Breast epithelium (tissue), 4 donors: ENCODE results near the gene WWTR1. TPM values are rescaled to one million over a fixed set of nuclear protein-coding genes. Genes with fewer than 3 reads are reported as not detected.

Experiments used
- DNase-seq, 2 donors: peaks; one replicate each; pipeline ENCODE4 v3.0.0-alpha.2; 2019; ENCODE audit warnings: low spot score in 2 of 2
- H3K27ac ChIP-seq, 2 donors: fragments of 200-600 bp; sonication (generic) in 1 of 2; one replicate each; pipeline ENCODE4 v1.5.1; 2016 to 2019; ENCODE audit warnings: mild to moderate bottlenecking in 1 of 2
- H3K27me3 ChIP-seq, 2 donors: fragments of 200-600 bp; sonication (generic) in 1 of 2; one replicate each; pipeline versions ENCODE4 v1.5.1 to v1.6.0; 2017 to 2019; ENCODE audit warnings: control low read depth in 1 of 2, mild to moderate bottlenecking in 1 of 2
- H3K36me3 ChIP-seq: fragments of 200-600 bp; one replicate; pipeline ENCODE4 v1.5.1; 2019
- H3K4me1 ChIP-seq, 2 donors: fragments of 200-600 bp; sonication (generic); one replicate each; pipeline ENCODE4 v1.5.1; 2016 to 2019; ENCODE audit warnings: control low read depth in 1 of 2
- H3K4me3 ChIP-seq, 3 donors: fragments of 200-600 bp; sonication (generic); 1 replicate in 2 of 3; 2 replicates in 1 of 3; pipeline ENCODE4 v1.5.1; 2016 to 2019; ENCODE audit warnings: mild to moderate bottlenecking in 3 of 3, moderate library complexity in 2 of 3
- H3K9me3 ChIP-seq, 2 donors: fragments of 200-600 bp; sonication (generic) in 1 of 2; one replicate each; pipeline ENCODE4 v1.5.1; 2016 to 2019; ENCODE audit warnings: control low read depth in 1 of 2
- POLR2A ChIP-seq: fragments of 450-650 bp; IDR thresholded peaks from one replicate; pipeline ENCODE4 v1.6.1; 2016; ENCODE audit warnings: antibody characterized with exemption, mild to moderate bottlenecking, moderate library complexity
- POLR2AphosphoS5 ChIP-seq, 3 donors: sonication (generic); formaldehyde crosslinking; IDR thresholded peaks; one replicate each; pipeline ENCODE4 v1.6.1; 2017; ENCODE audit warnings: antibody characterized with exemption in 3 of 3
- intact Hi-C: fragments of 100-400 bp; cut with DNase I; formaldehyde crosslinking; loops from one replicate; pipeline ENCODE4 v1.15.1; 2023; ENCODE audit warnings: low total_unique reads
- total RNA-seq, 3 donors: library from RNA; depleted of rRNA; stranded (reverse); fragments of >200 nt; gene quantifications; one replicate each; pipeline ENCODE4 v1.1.0, GENCODE V29; 2016
- TF ChIP-seq, protein P1 (sequence below), 3 donors: fragments of 450-650 bp; IDR thresholded peaks; one replicate each; pipeline ENCODE4 v1.5.1; 2016 to 2017; ENCODE audit warnings: antibody characterized with exemption in 3 of 3, mild to moderate bottlenecking in 3 of 3, moderate library complexity in 3 of 3

Gene WWTR1
- total RNA-seq, 3 donors from 2014 or later = 53.6 to 98.2 (median 91.4) TPM

DNA sequence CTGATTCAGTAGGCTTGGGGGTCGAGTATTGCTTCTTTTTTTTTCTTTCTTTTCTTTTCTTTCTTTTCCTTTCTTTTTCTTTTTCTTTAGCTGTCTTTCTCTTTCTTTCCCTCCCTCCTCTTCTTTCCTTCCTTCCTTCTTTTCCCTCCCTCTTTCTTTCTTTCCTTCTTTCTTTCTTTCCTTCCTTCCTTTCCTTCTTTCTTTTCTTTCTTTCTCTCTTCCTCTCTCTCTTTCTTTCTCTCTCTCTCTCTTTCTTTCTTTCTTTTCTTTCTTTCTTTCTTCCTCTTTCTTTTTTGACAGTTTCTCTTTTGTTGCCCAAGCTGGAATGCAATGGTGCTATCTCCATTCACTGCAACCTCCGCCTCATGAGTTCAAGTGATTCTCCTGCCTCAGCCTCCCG, 147.3 kb downstream of the WWTR1 start:
- no peaks in the 10 kb centered on the region for H3K9me3 ChIP-seq
- H3K27ac ChIP-seq = no peak overlapping the region
- DNase-seq = no peak
- no peaks in the 10 kb centered on the region for H3K4me1 ChIP-seq
- H3K27me3 ChIP-seq = no peaks in the 10 kb centered on the region
- no peaks in the 10 kb centered on the region for H3K36me3 ChIP-seq
- H3K4me3 ChIP-seq = no peak overlapping the region
- TF ChIP-seq POLR2AphosphoS5 (IDR thresholded peaks at IDR 0.05) = no peak
- TF ChIP-seq POLR2A = no peak
- TF ChIP-seq, protein P1, sequence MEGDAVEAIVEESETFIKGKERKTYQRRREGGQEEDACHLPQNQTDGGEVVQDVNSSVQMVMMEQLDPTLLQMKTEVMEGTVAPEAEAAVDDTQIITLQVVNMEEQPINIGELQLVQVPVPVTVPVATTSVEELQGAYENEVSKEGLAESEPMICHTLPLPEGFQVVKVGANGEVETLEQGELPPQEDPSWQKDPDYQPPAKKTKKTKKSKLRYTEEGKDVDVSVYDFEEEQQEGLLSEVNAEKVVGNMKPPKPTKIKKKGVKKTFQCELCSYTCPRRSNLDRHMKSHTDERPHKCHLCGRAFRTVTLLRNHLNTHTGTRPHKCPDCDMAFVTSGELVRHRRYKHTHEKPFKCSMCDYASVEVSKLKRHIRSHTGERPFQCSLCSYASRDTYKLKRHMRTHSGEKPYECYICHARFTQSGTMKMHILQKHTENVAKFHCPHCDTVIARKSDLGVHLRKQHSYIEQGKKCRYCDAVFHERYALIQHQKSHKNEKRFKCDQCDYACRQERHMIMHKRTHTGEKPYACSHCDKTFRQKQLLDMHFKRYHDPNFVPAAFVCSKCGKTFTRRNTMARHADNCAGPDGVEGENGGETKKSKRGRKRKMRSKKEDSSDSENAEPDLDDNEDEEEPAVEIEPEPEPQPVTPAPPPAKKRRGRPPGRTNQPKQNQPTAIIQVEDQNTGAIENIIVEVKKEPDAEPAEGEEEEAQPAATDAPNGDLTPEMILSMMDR (IDR thresholded peaks at IDR 0.05) = no peak
- intact Hi-C loops = no loop called here

DNA sequence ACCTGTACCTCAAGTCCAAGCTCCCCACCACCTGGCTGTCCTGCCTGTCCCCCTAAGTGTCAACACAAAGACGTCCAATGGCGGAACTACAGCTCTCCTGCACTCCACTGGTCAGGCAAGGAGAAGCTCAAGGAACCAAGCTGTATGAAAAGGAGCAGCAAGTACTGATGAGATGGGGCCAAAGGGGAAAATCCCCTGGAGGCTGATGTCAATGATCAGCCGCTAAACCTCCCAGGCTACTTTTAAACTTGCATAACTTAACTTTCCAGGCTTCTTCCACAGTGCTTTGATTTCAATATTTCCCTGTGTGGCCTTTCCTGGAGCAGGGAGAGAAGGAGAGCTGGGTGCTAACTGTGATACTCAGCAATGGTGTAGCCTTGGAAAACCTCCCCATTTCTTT, 148.3 kb downstream of the WWTR1 start:
- no peaks in the 10 kb centered on the region for H3K4me1 ChIP-seq
- no peaks in the 10 kb centered on the region for H3K27me3 ChIP-seq
- intact Hi-C loops = no loop called here
- no peak for DNase-seq
- no peak overlapping the region for H3K4me3 ChIP-seq
- no peak overlapping the region for H3K27ac ChIP-seq
- no peaks in the 10 kb centered on the region for H3K36me3 ChIP-seq
- no peaks in the 10 kb centered on the region for H3K9me3 ChIP-seq
- TF ChIP-seq POLR2AphosphoS5 (IDR thresholded peaks at IDR 0.05) (no peak), POLR2A (no peak)
- TF ChIP-seq, protein P1 (IDR thresholded peaks at IDR 0.05) = no peak

DNA sequence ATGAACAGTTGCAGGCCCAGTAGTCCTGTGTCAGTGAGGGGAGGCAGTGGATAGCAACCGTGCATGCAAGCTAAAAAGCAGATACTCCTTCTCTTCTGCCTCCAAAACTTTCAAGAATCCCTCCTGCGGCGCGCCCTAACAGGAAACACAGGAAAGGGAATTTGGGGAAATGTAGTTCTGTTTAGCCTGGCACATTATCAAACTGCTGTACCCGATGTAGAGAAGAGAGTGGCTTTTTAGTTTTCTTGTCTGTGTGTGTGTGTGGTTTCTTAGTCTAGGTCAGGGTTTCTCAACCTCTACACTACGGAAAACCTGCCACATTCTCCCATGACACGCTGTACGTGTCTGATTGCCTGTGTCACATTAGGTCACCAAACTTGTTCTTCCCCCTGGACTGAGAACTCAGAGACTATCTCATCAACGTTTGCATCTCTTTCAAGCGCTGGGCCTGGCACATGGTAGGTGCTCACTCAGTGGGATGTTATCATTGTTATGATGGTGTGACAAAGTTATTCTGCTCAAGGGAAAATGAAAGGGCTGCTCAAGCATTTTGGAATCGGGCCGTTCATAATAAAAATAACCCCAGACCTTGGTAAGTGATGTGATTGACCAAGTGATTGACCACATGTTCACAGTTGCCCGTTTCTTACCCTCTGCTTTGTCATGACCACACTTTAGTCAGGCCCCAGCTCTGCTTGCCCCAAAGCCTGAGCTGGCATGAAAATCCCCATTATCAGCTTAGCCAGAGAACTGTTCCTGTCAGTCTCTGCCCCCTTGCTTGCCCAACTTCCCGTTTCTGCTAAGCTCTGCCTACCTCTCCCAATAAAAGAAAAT, 150.1 kb downstream of the WWTR1 start:
- intact Hi-C loops = no loop called here
- DNase-seq = no peak
- H3K27ac ChIP-seq = peak overlapping the region in 1 of 2 donors; percentile 54

DNA sequence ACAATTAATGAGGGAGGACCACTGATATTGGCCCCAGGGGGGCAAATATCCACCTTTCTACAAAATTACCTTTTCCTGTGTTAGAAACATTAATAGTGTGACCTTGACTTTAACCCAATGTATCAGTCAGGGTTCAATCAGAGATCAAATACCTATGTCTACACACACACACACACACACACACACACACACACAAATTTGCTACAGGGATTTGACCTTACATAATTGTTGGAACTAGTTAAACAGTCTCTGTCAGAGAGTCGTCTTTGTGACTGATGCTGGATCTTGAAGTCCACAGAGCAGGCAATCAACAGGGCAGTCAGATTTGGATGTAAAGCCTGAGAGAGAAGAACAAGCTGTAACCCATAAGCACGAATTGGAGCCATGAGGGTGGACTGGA, 150.9 kb downstream of the WWTR1 start:
- TF ChIP-seq, protein P1 (IDR thresholded peaks at IDR 0.05) = no peak
- TF ChIP-seq POLR2A = no peak
- no peak for TF ChIP-seq POLR2AphosphoS5 (IDR thresholded peaks at IDR 0.05)
- DNase-seq = no peak
- no peaks in the 10 kb centered on the region for H3K27me3 ChIP-seq
- H3K4me1 ChIP-seq = no peaks in the 10 kb centered on the region
- H3K36me3 ChIP-seq = no peaks in the 10 kb centered on the region
- H3K9me3 ChIP-seq = no peaks in the 10 kb centered on the region
- intact Hi-C loops = no loop called here
- peak overlapping the region in 1 of 2 donors; percentile 54 for H3K27ac ChIP-seq
- H3K4me3 ChIP-seq = no peak overlapping the region

More for the DNA sequence above, 150.1 kb downstream of the WWTR1 start:
- no peaks in the 10 kb centered on the region for H3K27me3 ChIP-seq
- TF ChIP-seq, protein P1 (IDR thresholded peaks at IDR 0.05) = no peak
- TF ChIP-seq POLR2A = no peak
- TF ChIP-seq POLR2AphosphoS5 (IDR thresholded peaks at IDR 0.05) = no peak
- no peaks in the 10 kb centered on the region for H3K36me3 ChIP-seq
- H3K9me3 ChIP-seq = no peaks in the 10 kb centered on the region
- peak overlapping the region in 1 of 3 donors; percentile 6 for H3K4me3 ChIP-seq
- no peaks in the 10 kb centered on the region for H3K4me1 ChIP-seq

DNA sequence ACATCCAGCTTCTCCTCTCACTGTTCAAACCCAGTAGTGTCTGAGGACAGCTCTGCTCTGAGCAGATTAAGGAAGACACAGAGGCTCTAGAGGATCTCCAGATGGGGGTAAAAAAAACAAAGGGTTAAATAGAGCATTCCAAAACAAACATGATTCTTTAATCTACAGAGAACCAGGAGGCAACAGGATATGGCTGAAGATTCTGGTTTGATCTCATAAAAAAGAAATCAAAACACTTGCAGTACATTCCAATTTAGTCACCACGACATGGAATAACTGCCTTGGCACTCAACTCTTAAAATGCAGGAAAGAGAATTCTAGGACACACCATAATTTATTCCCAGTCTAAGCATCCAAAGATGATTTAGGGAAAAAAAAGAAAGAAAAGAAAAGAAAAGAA, 151.3 kb downstream of the WWTR1 start:
- H3K36me3 ChIP-seq = no peaks in the 10 kb centered on the region
- no peak for DNase-seq
- TF ChIP-seq POLR2A (no peak), POLR2AphosphoS5 (IDR thresholded peaks at IDR 0.05) (no peak)
- TF ChIP-seq, protein P1 (IDR thresholded peaks at IDR 0.05) = no peak
- intact Hi-C loops = no loop called here
- no peak overlapping the region for H3K4me3 ChIP-seq
- H3K27me3 ChIP-seq = no peaks in the 10 kb centered on the region
- no peaks in the 10 kb centered on the region for H3K4me1 ChIP-seq
- H3K9me3 ChIP-seq = no peaks in the 10 kb centered on the region
- H3K27ac ChIP-seq = no peak overlapping the region
